ENCODE data around the gene LSM6. TPM values are rescaled to one million over a fixed set of nuclear protein-coding genes. Genes with fewer than 3 reads are reported as not detected.

Gene LSM6
- total RNA-seq, 1 donor from 2014 or later, result 24.2 TPM

DNA sequence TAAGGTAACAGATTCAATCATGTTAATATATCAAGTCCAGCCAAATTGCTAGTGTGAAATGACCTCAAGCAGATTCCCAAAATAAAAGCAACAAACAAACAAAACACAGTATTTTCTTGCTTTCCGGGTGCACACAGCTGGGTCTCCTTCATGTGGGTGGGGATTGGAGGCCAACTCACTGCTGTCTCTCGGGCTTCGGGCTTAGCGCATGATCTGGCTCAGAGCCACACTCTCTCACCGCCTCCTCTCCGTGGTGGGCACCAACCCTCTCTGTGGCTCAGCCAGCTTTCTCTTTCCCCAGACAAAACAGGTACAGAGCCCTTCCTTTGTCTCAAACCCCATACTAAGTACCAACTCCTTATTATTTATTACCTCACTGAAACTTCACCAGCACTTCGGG is 35.9 kb downstream of the LSM6 start:
- no peaks in the 10 kb centered on the region for H3K4me1 Mint-ChIP-seq (ENCODE audit: unreplicated experiment)
- no peak overlapping the region for H3K4me3 Mint-ChIP-seq (ENCODE audit: unreplicated experiment)
- H3K9me3 Mint-ChIP-seq (ENCODE audit: unreplicated experiment), result no peaks in the 10 kb centered on the region
- H3K27ac Mint-ChIP-seq (ENCODE audit: unreplicated experiment), result no peak overlapping the region
- H3K36me3 Mint-ChIP-seq (ENCODE audit: unreplicated experiment), result no peaks in the 10 kb centered on the region
- TF ChIP-seq, protein P1, sequence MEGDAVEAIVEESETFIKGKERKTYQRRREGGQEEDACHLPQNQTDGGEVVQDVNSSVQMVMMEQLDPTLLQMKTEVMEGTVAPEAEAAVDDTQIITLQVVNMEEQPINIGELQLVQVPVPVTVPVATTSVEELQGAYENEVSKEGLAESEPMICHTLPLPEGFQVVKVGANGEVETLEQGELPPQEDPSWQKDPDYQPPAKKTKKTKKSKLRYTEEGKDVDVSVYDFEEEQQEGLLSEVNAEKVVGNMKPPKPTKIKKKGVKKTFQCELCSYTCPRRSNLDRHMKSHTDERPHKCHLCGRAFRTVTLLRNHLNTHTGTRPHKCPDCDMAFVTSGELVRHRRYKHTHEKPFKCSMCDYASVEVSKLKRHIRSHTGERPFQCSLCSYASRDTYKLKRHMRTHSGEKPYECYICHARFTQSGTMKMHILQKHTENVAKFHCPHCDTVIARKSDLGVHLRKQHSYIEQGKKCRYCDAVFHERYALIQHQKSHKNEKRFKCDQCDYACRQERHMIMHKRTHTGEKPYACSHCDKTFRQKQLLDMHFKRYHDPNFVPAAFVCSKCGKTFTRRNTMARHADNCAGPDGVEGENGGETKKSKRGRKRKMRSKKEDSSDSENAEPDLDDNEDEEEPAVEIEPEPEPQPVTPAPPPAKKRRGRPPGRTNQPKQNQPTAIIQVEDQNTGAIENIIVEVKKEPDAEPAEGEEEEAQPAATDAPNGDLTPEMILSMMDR (IDR thresholded peaks at IDR 0.05), result no peak
- no peak for DNase-seq (ENCODE audit: extremely low spot score, unreplicated experiment)
- peaks cover 12% of the 10 kb centered on the region for H3K27me3 Mint-ChIP-seq (ENCODE audit: unreplicated experiment)

DNA sequence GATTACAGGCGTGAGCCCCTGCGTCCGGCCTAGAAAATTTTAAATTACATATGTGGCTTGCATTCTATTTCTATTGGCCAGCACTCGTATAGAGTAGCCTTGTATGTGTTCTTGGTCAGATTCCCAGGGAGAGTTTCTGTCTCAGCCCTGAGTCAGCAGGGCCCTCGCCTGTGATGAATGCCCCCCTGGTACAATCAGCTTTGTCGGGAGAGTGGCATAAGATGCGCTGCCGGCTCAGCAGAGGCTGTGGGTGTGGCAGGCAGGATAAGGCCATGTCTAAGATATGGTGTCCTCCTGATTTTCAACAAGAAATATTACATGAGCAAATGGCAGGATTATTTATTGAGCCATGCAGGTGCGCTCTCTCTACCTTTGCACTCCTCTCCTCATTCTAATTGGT is 37.3 kb downstream of the LSM6 start:
- TF ChIP-seq, protein P1 (IDR thresholded peaks at IDR 0.05), result no peak
- Mint-ChIP-seq H3K36me3 (ENCODE audit: unreplicated experiment) (no peaks in the 10 kb centered on the region), H3K4me3 (ENCODE audit: unreplicated experiment) (no peak overlapping the region), H3K4me1 (ENCODE audit: unreplicated experiment) (no peaks in the 10 kb centered on the region), H3K27me3 (ENCODE audit: unreplicated experiment) (peaks cover 9% of the 10 kb centered on the region), H3K9me3 (ENCODE audit: unreplicated experiment) (no peaks in the 10 kb centered on the region), H3K27ac (ENCODE audit: unreplicated experiment) (no peak overlapping the region)
- DNase-seq (ENCODE audit: extremely low spot score, unreplicated experiment), result no peak

DNA sequence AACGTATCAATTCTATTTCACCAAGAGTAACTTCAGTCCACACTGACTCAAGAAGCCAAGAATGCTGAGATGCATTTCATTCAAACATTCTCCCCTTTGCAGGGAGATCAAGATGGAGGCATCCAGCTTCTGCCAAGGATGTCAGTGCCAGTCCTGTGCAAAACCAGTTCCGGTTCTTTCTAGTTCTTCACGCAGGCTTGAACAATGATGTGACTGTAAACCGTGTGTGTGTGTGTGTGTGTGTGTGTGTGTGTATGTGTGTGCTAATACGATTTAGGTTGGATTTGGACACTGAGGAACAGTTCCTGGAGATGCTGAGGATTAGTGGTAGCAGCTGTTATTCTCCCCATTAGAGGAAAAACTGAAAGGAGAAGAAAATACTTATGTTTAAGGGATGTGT is 38.7 kb downstream of the LSM6 start, which contains the start of gene REELD1:
Gene REELD1, plus strand, starts transcription at position 301 of the 400 bp plus-strand sequence. CDS start 2,415 bp downstream, outside the sequence.
- Mint-ChIP-seq H3K9me3 (ENCODE audit: unreplicated experiment) (no peaks in the 10 kb centered on the region), H3K4me1 (ENCODE audit: unreplicated experiment) (no peaks in the 10 kb centered on the region), H3K36me3 (ENCODE audit: unreplicated experiment) (no peaks in the 10 kb centered on the region), H3K27me3 (ENCODE audit: unreplicated experiment) (peaks cover 6% of the 10 kb centered on the region), H3K27ac (ENCODE audit: unreplicated experiment) (no peak within 1 kb of the TSS), H3K4me3 (ENCODE audit: unreplicated experiment) (no peak within 1 kb of the TSS)
- no peak for DNase-seq (ENCODE audit: extremely low spot score, unreplicated experiment)
- TF ChIP-seq, protein P1 (IDR thresholded peaks at IDR 0.05), result no peak

DNA sequence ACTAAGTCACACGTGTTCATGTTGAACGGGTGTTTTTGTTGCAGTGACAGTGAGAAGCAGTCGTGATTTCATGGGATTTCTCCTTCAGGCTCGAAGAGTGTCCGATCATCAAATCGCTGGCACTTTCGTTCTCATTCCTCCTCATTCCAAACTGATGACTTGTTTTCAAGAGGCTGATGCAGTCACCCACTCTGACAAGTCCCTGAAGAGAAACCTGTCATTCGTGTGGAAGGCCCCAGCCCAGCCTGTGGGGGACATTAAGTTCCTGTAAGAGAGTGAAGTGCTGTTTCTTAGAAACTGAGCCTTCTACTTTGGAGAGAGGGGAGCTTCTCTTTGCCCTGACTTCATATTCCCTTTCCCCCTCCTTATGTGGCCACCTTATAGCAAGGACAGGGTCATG is 46.8 kb downstream of the LSM6 start:
- Mint-ChIP-seq H3K9me3 (ENCODE audit: unreplicated experiment) (no peaks in the 10 kb centered on the region), H3K4me3 (ENCODE audit: unreplicated experiment) (peak overlapping the region; percentile 66), H3K27ac (ENCODE audit: unreplicated experiment) (peak overlapping the region; percentile 57), H3K4me1 (ENCODE audit: unreplicated experiment) (peaks cover 7% of the 10 kb centered on the region), H3K27me3 (ENCODE audit: unreplicated experiment) (no peaks in the 10 kb centered on the region), H3K36me3 (ENCODE audit: unreplicated experiment) (no peaks in the 10 kb centered on the region)
- no peak for DNase-seq (ENCODE audit: extremely low spot score, unreplicated experiment)
- TF ChIP-seq, protein P1 (IDR thresholded peaks at IDR 0.05), result no peak

DNA sequence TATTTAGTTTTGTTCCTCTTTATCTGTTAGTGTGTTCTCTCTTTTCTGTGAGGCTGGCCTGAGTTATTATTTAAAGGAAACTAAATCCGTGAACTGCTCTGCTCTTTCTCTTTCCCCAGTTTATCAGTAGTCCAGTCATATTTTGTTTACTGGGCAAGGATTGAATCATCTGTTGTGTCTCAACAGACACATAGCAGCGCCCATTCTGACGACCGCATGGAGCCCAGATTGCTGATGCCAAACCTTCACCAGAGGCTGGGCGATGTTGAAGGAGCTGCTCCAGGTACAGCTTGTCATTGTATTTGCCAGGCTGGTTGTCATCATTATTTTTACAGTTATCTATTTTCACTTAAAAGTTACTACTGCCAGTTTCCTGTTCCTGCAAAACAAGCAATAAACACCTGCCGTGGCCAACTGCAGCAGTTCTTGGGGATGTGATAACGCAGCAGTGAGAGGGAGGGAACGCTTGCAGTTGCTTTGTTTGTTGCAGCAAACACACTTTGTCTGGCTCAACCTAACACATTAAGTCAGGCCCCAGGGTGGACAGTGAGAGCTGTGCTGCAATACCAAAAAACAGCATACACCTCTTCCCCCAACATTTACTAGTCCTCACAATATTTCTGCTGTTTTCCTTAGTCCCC is 48.9 kb downstream of the LSM6 start:
- DNase-seq (ENCODE audit: extremely low spot score, unreplicated experiment), result no peak
- Mint-ChIP-seq H3K36me3 (ENCODE audit: unreplicated experiment) (no peaks in the 10 kb centered on the region), H3K27me3 (ENCODE audit: unreplicated experiment) (no peaks in the 10 kb centered on the region), H3K4me3 (ENCODE audit: unreplicated experiment) (no peak overlapping the region), H3K4me1 (ENCODE audit: unreplicated experiment) (peaks cover 7% of the 10 kb centered on the region), H3K9me3 (ENCODE audit: unreplicated experiment) (no peaks in the 10 kb centered on the region), H3K27ac (ENCODE audit: unreplicated experiment) (no peak overlapping the region)
- TF ChIP-seq, protein P1 (IDR thresholded peaks at IDR 0.05), result no peak
